HEK293 (cell line): ENCODE data around the gene RPL10.

Experiments used
- BCL11B ChIP-seq: fragments of 450-650 bp; formaldehyde crosslinking; IDR thresholded peaks from 2 replicates; pipeline ENCODE4 v1.5.1; 2016; ENCODE audit warnings: low read depth, missing biosample characterization, missing genetic modification characterization
- FEZF1 ChIP-seq: fragments of 450-650 bp; formaldehyde crosslinking; IDR thresholded peaks from 2 replicates; pipeline ENCODE4 v1.5.1; 2016; ENCODE audit warnings: missing biosample characterization, missing genetic modification characterization
- HOXD13 ChIP-seq: sonication (generic); formaldehyde crosslinking; IDR thresholded peaks from 2 replicates; pipeline ENCODE4 v1.8.0; 2022; ENCODE audit warnings: missing genetic modification reagents, borderline replicate concordance
- KLF17 ChIP-seq: fragments of 450-650 bp; formaldehyde crosslinking; IDR thresholded peaks from 2 replicates; pipeline ENCODE4 v1.5.1; 2016; ENCODE audit warnings: missing biosample characterization, missing genetic modification characterization
- SP3 ChIP-seq: fragments of 450-650 bp; formaldehyde crosslinking; IDR thresholded peaks from 2 replicates; pipeline ENCODE4 v1.5.1; 2016; ENCODE audit warnings: missing biosample characterization, missing genetic modification characterization
- ZBTB7A ChIP-seq: fragments of 450-650 bp; formaldehyde crosslinking; IDR thresholded peaks from 2 replicates; pipeline ENCODE4 v1.5.1; 2016; ENCODE audit warnings: low read depth, missing biosample characterization, missing genetic modification characterization
- ZFHX2 ChIP-seq: fragments of 450-650 bp; formaldehyde crosslinking; conservative IDR thresholded peaks from 2 replicates; pipeline ENCODE4 v1.5.1; 2016; ENCODE audit warnings: missing biosample characterization, missing genetic modification characterization
- ZNF16 ChIP-seq: fragments of 450-650 bp; formaldehyde crosslinking; IDR thresholded peaks from 2 replicates; pipeline ENCODE4 v1.5.1; 2016; ENCODE audit warnings: low read depth, missing biosample characterization, missing genetic modification characterization
- ZNF530 ChIP-seq: fragments of 450-650 bp; formaldehyde crosslinking; IDR thresholded peaks from 2 replicates; pipeline ENCODE4 v1.5.1; 2016; ENCODE audit warnings: low read depth, missing biosample characterization, missing genetic modification characterization
- ZNF549 ChIP-seq: fragments of 450-650 bp; IDR thresholded peaks from 2 replicates; pipeline ENCODE4 v1.5.1; 2018; ENCODE audit warnings: missing biosample characterization, missing genetic modification characterization, mild to moderate bottlenecking, inconsistent platforms, moderate library complexity
- ZNF692 ChIP-seq: fragments of 450-650 bp; formaldehyde crosslinking; IDR thresholded peaks from 2 replicates; pipeline ENCODE4 v1.5.1; 2016; ENCODE audit warnings: missing biosample characterization, missing genetic modification characterization
- ZNF777 ChIP-seq: fragments of 450-650 bp; formaldehyde crosslinking; IDR thresholded peaks from 2 replicates; pipeline ENCODE4 v1.5.1; 2017; ENCODE audit warnings: missing biosample characterization, missing genetic modification characterization, borderline replicate concordance
- ZNF792 ChIP-seq: fragments of 450-650 bp; formaldehyde crosslinking; IDR thresholded peaks from 2 replicates; pipeline ENCODE4 v1.5.1; 2016; ENCODE audit warnings: missing biosample characterization, missing genetic modification characterization
- TF ChIP-seq, protein P1 (sequence below): fragments of 450-650 bp; formaldehyde crosslinking; IDR thresholded peaks from 2 replicates; pipeline ENCODE4 v1.5.1; 2016; ENCODE audit warnings: missing biosample characterization, missing genetic modification characterization
- TF ChIP-seq, protein P2 (sequence below): fragments of 450-650 bp; formaldehyde crosslinking; IDR thresholded peaks from 2 replicates; pipeline ENCODE4 v1.5.1; 2016; ENCODE audit warnings: missing biosample characterization, missing genetic modification characterization
- TF ChIP-seq, protein P3 (sequence below): fragments of 450-650 bp; formaldehyde crosslinking; conservative IDR thresholded peaks from 2 replicates; pipeline ENCODE4 v1.5.1; 2016; ENCODE audit warnings: low read depth, missing biosample characterization, missing genetic modification characterization

Gene RPL10

DNA sequence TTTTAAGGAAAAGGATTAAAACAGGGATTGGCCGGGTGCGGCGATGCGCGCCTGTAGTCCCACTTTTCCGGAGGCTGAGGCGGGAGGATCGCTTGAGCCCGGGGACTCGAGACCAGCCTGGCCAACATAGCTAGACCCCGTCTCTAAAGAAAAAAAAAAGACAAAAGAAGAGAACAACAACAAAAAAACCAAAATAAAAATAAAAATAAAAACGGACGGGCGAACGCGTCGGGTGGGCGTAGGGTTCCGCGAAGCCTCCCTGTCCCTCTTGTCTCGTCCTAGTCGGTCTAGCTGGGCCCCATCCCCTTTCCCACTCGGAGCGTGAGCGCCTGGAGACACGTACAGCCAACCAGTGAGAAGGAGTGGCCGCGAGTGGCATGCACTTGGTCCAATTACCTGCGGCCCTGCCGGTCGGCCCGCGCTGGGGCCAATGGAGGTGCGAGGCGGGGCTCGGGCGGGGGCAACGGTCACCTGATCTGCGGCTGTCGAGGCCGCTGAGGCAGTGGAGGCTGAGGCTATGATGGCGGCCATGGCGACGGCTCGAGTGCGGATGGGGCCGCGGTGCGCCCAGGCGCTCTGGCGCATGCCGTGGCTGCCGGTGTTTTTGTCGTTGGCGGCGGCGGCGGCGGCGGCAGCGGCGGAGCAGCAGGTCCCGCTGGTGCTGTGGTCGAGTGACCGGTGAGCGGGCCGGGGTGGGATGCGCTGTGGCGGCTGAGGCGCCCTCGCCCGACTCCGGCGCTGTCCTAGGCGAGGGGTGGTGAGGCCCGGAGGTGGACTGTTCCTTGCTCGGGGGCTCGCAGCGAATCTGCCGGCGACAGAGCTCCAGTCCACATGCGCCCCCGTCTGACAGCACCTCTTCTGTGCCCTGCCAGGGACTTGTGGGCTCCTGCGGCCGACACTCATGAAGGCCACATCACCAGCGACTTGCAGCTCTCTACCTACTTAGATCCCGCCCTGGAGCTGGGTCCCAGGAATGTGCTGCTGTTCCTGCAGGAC is 30.3 kb downstream of the RPL10 start, which contains the start of gene ATP6AP1 (continued):
- TF ChIP-seq ZNF692 (tag by site-specific recombination), result peak; percentile 98
- peak; percentile 83 for TF ChIP-seq SP3
- peak; percentile 22; the same call in 1 of the 2 replicates for TF ChIP-seq KLF17 (tag by site-specific recombination)
- TF ChIP-seq, protein P1, sequence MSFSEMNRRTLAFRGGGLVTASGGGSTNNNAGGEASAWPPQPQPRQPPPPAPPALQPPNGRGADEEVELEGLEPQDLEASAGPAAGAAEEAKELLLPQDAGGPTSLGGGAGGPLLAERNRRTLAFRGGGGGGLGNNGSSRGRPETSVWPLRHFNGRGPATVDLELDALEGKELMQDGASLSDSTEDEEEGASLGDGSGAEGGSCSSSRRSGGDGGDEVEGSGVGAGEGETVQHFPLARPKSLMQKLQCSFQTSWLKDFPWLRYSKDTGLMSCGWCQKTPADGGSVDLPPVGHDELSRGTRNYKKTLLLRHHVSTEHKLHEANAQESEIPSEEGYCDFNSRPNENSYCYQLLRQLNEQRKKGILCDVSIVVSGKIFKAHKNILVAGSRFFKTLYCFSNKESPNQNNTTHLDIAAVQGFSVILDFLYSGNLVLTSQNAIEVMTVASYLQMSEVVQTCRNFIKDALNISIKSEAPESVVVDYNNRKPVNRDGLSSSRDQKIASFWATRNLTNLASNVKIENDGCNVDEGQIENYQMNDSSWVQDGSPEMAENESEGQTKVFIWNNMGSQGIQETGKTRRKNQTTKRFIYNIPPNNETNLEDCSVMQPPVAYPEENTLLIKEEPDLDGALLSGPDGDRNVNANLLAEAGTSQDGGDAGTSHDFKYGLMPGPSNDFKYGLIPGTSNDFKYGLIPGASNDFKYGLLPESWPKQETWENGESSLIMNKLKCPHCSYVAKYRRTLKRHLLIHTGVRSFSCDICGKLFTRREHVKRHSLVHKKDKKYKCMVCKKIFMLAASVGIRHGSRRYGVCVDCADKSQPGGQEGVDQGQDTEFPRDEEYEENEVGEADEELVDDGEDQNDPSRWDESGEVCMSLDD (tag by site-specific recombination), result no peak
- no peak for TF ChIP-seq ZBTB7A (tag by site-specific recombination)
- no peak for TF ChIP-seq ZNF16 (tag by site-specific recombination)
- TF ChIP-seq, protein P2, sequence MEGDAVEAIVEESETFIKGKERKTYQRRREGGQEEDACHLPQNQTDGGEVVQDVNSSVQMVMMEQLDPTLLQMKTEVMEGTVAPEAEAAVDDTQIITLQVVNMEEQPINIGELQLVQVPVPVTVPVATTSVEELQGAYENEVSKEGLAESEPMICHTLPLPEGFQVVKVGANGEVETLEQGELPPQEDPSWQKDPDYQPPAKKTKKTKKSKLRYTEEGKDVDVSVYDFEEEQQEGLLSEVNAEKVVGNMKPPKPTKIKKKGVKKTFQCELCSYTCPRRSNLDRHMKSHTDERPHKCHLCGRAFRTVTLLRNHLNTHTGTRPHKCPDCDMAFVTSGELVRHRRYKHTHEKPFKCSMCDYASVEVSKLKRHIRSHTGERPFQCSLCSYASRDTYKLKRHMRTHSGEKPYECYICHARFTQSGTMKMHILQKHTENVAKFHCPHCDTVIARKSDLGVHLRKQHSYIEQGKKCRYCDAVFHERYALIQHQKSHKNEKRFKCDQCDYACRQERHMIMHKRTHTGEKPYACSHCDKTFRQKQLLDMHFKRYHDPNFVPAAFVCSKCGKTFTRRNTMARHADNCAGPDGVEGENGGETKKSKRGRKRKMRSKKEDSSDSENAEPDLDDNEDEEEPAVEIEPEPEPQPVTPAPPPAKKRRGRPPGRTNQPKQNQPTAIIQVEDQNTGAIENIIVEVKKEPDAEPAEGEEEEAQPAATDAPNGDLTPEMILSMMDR (tag by site-specific recombination), result peak; percentile 66; the same call in 1 of the 2 replicates
- TF ChIP-seq ZNF549 (tag by site-specific recombination), result no peak
- no peak for TF ChIP-seq ZNF792
- TF ChIP-seq HOXD13 (CRISPR knock-in tag), result 0 out of 2 replicates have a peak, but pooled peaks have one; percentile 17
- TF ChIP-seq ZNF777 (tag by site-specific recombination), result no peak
- TF ChIP-seq, protein P3, sequence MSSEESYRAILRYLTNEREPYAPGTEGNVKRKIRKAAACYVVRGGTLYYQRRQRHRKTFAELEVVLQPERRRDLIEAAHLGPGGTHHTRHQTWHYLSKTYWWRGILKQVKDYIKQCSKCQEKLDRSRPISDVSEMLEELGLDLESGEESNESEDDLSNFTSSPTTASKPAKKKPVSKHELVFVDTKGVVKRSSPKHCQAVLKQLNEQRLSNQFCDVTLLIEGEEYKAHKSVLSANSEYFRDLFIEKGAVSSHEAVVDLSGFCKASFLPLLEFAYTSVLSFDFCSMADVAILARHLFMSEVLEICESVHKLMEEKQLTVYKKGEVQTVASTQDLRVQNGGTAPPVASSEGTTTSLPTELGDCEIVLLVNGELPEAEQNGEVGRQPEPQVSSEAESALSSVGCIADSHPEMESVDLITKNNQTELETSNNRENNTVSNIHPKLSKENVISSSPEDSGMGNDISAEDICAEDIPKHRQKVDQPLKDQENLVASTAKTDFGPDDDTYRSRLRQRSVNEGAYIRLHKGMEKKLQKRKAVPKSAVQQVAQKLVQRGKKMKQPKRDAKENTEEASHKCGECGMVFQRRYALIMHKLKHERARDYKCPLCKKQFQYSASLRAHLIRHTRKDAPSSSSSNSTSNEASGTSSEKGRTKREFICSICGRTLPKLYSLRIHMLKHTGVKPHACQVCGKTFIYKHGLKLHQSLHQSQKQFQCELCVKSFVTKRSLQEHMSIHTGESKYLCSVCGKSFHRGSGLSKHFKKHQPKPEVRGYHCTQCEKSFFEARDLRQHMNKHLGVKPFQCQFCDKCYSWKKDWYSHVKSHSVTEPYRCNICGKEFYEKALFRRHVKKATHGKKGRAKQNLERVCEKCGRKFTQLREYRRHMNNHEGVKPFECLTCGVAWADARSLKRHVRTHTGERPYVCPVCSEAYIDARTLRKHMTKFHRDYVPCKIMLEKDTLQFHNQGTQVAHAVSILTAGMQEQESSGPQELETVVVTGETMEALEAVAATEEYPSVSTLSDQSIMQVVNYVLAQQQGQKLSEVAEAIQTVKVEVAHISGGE (tag by site-specific recombination), result peak; percentile 23; the same call in 1 of the 2 replicates
- TF ChIP-seq ZFHX2 (tag by site-specific recombination), result peak; percentile 39; the same call in 1 of the 2 replicates
- TF ChIP-seq BCL11B, result no peak
- TF ChIP-seq FEZF1 (tag by site-specific recombination), result no peak
- TF ChIP-seq ZNF530, result no peak
